ENCODE measurements around the gene PTCRA. TPM values are rescaled to one million over a fixed set of nuclear protein-coding genes. Genes with fewer than 3 reads are reported as not detected.
A peak's percentile ranks its signal among the peaks of the same experiment; 100 is the strongest.
"Not testable (repeated sequence)": the region's sequence is repeated elsewhere in the genome, so short reads cannot be mapped to it uniquely, and the experiment has no call there.

The PTCRA gene
- total and polyA plus RNA-seq, 2 experiments from 2014 or later, result not detected

DNA sequence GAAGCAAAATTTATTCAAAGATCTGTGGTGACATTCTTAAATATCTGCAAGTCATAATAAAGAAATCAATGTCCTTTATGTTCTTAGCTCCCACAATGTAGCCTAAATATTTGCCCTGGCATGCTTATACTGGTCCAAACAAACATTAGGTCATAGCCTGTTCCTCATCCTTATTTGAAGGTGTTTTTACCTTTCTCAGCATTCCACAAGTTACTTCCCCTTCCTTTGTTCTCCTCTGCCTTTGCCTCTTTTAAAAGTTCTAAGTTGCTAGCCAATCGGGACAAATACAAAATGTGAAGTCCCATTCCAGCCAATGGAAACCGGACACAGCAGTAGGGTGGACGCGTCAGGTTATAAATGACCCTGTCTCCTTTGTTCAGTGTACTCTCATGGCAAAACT is 38.6 kb downstream of the PTCRA start:
- H3K9me2 ChIP-seq (ENCODE audit: insufficient read depth); ATAC-seq: not testable (repeated sequence)

DNA sequence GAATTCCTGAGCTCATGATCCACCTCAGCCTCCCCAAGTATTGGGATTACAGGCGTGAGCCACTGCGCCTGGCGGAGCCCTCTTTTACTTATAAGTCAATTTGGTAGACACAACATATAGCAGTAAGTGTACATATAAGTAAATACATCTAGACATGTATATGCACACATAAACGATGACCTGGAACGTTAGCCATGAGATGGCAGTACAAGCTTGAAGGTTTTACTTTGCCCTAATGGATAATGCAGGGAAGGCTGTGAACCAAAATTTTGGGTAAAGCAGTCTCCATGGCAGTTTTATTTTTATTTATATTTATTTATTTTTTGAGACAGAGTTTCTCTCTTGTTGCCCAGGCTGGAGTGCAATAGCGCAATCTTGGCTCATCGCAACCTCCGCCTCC is 42.3 kb downstream of the PTCRA start:
- Mint-ChIP-seq H3K27ac (no peak overlapping the region), H3K27me3 (ENCODE audit: insufficient read depth, low read depth, poor library complexity) (peaks cover 23% of the 10 kb centered on the region), H3K4me3 (no peak overlapping the region), H3K9me3 (no peaks in the 10 kb centered on the region), H3K4me1 (peaks cover 14% of the 10 kb centered on the region; the same call in 2 of the 3 replicates), H3K36me3 (ENCODE audit: low read depth) (no peaks in the 10 kb centered on the region; the same call in 2 of the 3 replicates)
- Histone ChIP-seq H3K79me2 (replicated peaks; ENCODE audit: insufficient read depth) (no peaks in the 10 kb centered on the region), H3K27me3 (ENCODE audit: insufficient read depth) (peaks cover 24% of the 10 kb centered on the region), H3K27ac (ENCODE audit: low read depth) (no peak overlapping the region), H3K9me2 (ENCODE audit: insufficient read depth) (no peaks in the 10 kb centered on the region), H2AFZ (no peak overlapping the region), H3F3A (replicated peaks; ENCODE audit: low read depth) (peaks cover 12% of the 10 kb centered on the region; the same call in 1 of the 2 replicates), H3K4me2 (no peak overlapping the region), H3K4me3 (no peak overlapping the region), H3K4me1 (ENCODE audit: insufficient read depth) (peaks cover 7% of the 10 kb centered on the region; the same call in 1 of the 2 replicates), H4K20me1 (replicated peaks; ENCODE audit: insufficient read depth) (no peaks in the 10 kb centered on the region), H3K36me3 (ENCODE audit: insufficient read depth) (no peaks in the 10 kb centered on the region)
- DNase-seq (ENCODE audit: low spot score) (no peak), ATAC-seq (no peak)
- no peak for TF ChIP-seq ZNF114 (CRISPR knock-in tag; IDR thresholded peaks at IDR 0.05)
- TF ChIP-seq, protein P1, sequence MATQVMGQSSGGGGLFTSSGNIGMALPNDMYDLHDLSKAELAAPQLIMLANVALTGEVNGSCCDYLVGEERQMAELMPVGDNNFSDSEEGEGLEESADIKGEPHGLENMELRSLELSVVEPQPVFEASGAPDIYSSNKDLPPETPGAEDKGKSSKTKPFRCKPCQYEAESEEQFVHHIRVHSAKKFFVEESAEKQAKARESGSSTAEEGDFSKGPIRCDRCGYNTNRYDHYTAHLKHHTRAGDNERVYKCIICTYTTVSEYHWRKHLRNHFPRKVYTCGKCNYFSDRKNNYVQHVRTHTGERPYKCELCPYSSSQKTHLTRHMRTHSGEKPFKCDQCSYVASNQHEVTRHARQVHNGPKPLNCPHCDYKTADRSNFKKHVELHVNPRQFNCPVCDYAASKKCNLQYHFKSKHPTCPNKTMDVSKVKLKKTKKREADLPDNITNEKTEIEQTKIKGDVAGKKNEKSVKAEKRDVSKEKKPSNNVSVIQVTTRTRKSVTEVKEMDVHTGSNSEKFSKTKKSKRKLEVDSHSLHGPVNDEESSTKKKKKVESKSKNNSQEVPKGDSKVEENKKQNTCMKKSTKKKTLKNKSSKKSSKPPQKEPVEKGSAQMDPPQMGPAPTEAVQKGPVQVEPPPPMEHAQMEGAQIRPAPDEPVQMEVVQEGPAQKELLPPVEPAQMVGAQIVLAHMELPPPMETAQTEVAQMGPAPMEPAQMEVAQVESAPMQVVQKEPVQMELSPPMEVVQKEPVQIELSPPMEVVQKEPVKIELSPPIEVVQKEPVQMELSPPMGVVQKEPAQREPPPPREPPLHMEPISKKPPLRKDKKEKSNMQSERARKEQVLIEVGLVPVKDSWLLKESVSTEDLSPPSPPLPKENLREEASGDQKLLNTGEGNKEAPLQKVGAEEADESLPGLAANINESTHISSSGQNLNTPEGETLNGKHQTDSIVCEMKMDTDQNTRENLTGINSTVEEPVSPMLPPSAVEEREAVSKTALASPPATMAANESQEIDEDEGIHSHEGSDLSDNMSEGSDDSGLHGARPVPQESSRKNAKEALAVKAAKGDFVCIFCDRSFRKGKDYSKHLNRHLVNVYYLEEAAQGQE (IDR thresholded peaks at IDR 0.05; ENCODE audit: unreplicated experiment), result no peak
- TF ChIP-seq, protein P2, sequence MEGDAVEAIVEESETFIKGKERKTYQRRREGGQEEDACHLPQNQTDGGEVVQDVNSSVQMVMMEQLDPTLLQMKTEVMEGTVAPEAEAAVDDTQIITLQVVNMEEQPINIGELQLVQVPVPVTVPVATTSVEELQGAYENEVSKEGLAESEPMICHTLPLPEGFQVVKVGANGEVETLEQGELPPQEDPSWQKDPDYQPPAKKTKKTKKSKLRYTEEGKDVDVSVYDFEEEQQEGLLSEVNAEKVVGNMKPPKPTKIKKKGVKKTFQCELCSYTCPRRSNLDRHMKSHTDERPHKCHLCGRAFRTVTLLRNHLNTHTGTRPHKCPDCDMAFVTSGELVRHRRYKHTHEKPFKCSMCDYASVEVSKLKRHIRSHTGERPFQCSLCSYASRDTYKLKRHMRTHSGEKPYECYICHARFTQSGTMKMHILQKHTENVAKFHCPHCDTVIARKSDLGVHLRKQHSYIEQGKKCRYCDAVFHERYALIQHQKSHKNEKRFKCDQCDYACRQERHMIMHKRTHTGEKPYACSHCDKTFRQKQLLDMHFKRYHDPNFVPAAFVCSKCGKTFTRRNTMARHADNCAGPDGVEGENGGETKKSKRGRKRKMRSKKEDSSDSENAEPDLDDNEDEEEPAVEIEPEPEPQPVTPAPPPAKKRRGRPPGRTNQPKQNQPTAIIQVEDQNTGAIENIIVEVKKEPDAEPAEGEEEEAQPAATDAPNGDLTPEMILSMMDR (conservative IDR thresholded peaks at IDR 0.05; ENCODE audit: low read depth in 2 of 2), result peak in 1 of 2 experiments; percentile 34; a peak in 1 of 4 replicates

More for the DNA sequence above, 38.6 kb downstream of the PTCRA start:
- not testable (repeated sequence) for H3K27ac ChIP-seq (ENCODE audit: low read depth); H3K4me3 ChIP-seq; H3K27me3 Mint-ChIP-seq (ENCODE audit: insufficient read depth, low read depth, poor library complexity); H3K27me3 ChIP-seq (ENCODE audit: insufficient read depth); H3K4me2 ChIP-seq; H3K27ac Mint-ChIP-seq; H3F3A ChIP-seq (replicated peaks; ENCODE audit: low read depth); DNase-seq (ENCODE audit: low spot score); H3K4me3 Mint-ChIP-seq; H3K9me3 Mint-ChIP-seq; H3K36me3 ChIP-seq (ENCODE audit: insufficient read depth); H4K20me1 ChIP-seq (replicated peaks; ENCODE audit: insufficient read depth); H3K36me3 Mint-ChIP-seq (ENCODE audit: low read depth); H2AFZ ChIP-seq; H3K79me2 ChIP-seq (replicated peaks; ENCODE audit: insufficient read depth); H3K4me1 ChIP-seq (ENCODE audit: insufficient read depth)
- peaks cover 17% of the 10 kb centered on the region for H3K4me1 Mint-ChIP-seq

DNA sequence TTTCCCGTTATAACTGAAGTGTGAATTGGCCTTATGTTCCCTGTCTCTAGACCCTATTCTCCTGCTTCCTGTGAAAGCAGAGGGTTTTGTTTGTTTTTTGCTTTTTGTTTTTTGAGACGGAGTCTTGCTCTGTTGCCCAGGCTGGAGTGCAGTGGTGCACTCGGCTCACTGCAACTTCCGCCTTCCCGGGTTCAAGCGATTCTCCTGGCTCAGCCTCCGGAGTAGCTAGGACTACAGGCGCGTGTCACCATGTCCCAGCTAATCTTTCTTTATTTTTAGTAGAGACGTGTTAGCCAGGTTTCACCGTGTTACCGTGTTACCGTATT is 44.0 kb downstream of the PTCRA start:
- H3K36me3 ChIP-seq (ENCODE audit: insufficient read depth), result no peaks in the 10 kb centered on the region; the same call in 1 of the 2 replicates
- peak overlapping the region; percentile 98; the same call in 1 of the 2 replicates for H2AFZ ChIP-seq
- H3K4me1 ChIP-seq (ENCODE audit: insufficient read depth), result peaks cover 7% of the 10 kb centered on the region; the same call in 1 of the 2 replicates
- no peak for TF ChIP-seq POLR2AphosphoS5 (IDR thresholded peaks at IDR 0.05; ENCODE audit: low read depth)
- TF ChIP-seq, protein P3, sequence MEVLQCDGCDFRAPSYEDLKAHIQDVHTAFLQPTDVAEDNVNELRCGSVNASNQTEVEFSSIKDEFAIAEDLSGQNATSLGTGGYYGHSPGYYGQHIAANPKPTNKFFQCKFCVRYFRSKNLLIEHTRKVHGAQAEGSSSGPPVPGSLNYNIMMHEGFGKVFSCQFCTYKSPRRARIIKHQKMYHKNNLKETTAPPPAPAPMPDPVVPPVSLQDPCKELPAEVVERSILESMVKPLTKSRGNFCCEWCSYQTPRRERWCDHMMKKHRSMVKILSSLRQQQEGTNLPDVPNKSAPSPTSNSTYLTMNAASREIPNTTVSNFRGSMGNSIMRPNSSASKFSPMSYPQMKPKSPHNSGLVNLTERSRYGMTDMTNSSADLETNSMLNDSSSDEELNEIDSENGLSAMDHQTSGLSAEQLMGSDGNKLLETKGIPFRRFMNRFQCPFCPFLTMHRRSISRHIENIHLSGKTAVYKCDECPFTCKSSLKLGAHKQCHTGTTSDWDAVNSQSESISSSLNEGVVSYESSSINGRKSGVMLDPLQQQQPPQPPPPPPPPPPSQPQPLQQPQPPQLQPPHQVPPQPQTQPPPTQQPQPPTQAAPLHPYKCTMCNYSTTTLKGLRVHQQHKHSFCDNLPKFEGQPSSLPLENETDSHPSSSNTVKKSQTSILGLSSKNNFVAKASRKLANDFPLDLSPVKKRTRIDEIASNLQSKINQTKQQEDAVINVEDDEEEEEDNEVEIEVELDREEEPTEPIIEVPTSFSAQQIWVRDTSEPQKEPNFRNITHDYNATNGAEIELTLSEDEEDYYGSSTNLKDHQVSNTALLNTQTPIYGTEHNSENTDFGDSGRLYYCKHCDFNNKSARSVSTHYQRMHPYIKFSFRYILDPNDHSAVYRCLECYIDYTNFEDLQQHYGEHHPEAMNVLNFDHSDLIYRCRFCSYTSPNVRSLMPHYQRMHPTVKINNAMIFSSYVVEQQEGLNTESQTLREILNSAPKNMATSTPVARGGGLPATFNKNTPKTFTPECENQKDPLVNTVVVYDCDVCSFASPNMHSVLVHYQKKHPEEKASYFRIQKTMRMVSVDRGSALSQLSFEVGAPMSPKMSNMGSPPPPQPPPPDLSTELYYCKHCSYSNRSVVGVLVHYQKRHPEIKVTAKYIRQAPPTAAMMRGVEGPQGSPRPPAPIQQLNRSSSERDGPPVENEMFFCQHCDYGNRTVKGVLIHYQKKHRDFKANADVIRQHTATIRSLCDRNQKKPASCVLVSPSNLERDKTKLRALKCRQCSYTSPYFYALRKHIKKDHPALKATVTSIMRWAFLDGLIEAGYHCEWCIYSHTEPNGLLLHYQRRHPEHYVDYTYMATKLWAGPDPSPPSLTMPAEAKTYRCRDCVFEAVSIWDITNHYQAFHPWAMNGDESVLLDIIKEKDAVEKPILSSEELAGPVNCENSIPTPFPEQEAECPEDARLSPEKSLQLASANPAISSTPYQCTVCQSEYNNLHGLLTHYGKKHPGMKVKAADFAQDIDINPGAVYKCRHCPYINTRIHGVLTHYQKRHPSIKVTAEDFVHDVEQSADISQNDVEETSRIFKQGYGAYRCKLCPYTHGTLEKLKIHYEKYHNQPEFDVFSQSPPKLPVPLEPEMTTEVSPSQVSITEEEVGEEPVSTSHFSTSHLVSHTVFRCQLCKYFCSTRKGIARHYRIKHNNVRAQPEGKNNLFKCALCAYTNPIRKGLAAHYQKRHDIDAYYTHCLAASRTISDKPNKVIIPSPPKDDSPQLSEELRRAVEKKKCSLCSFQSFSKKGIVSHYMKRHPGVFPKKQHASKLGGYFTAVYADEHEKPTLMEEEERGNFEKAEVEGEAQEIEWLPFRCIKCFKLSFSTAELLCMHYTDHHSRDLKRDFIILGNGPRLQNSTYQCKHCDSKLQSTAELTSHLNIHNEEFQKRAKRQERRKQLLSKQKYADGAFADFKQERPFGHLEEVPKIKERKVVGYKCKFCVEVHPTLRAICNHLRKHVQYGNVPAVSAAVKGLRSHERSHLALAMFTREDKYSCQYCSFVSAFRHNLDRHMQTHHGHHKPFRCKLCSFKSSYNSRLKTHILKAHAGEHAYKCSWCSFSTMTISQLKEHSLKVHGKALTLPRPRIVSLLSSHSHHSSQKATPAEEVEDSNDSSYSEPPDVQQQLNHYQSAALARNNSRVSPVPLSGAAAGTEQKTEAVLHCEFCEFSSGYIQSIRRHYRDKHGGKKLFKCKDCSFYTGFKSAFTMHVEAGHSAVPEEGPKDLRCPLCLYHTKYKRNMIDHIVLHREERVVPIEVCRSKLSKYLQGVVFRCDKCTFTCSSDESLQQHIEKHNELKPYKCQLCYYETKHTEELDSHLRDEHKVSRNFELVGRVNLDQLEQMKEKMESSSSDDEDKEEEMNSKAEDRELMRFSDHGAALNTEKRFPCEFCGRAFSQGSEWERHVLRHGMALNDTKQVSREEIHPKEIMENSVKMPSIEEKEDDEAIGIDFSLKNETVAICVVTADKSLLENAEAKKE (CRISPR knock-in tag; IDR thresholded peaks at IDR 0.05), result no peak

More for the DNA sequence above, 44.0 kb downstream of the PTCRA start:
- Mint-ChIP-seq H3K36me3 (ENCODE audit: low read depth) (peaks cover 3% of the 10 kb centered on the region; the same call in 2 of the 3 replicates), H3K27me3 (ENCODE audit: insufficient read depth, low read depth, poor library complexity) (peaks cover 23% of the 10 kb centered on the region), H3K4me1 (peaks cover 9% of the 10 kb centered on the region; the same call in 2 of the 3 replicates), H3K9me3 (no peaks in the 10 kb centered on the region), H3K27ac (no peak overlapping the region), H3K4me3 (peak overlapping the region; percentile 84)
- no peak overlapping the region for H3K27ac ChIP-seq (ENCODE audit: low read depth)
- H3K4me3 ChIP-seq, result peak overlapping the region; percentile 72
- H3K4me2 ChIP-seq, result peak overlapping the region; percentile 88
- H3K9me2 ChIP-seq (ENCODE audit: insufficient read depth), result no peaks in the 10 kb centered on the region
- H3K79me2 ChIP-seq (replicated peaks; ENCODE audit: insufficient read depth), result no peaks in the 10 kb centered on the region
- H3K27me3 ChIP-seq (ENCODE audit: insufficient read depth), result peaks cover 24% of the 10 kb centered on the region
- DNase-seq (ENCODE audit: low spot score), result no peak
- ATAC-seq, result no peak
- H4K20me1 ChIP-seq (replicated peaks; ENCODE audit: insufficient read depth), result no peaks in the 10 kb centered on the region
- peaks cover 17% of the 10 kb centered on the region; the same call in 1 of the 2 replicates for H3F3A ChIP-seq (replicated peaks; ENCODE audit: low read depth)
